Fibroblast of mammary gland (primary cell): ENCODE data around the gene HIVEP3.

Experiments
- DNase-seq: peaks from one replicate; pipeline ENCODE4 v3.0.0-alpha.2; 2010; ENCODE audit warnings: low read depth
- H3K4me3 ChIP-seq: 2 replicates; pipeline ENCODE4 v1.5.1; 2011; ENCODE audit warnings: low read depth, mild to moderate bottlenecking, low read length, moderate library complexity; ENCODE audit not compliant: control insufficient read depth
- TF ChIP-seq, protein P1 (sequence below): conservative IDR thresholded peaks from 2 replicates; pipeline ENCODE4 v1.5.1; 2011; ENCODE audit warnings: low read depth, low read length, inconsistent platforms; ENCODE audit not compliant: control insufficient read depth, insufficient read depth

HIVEP3 gene

DNA sequence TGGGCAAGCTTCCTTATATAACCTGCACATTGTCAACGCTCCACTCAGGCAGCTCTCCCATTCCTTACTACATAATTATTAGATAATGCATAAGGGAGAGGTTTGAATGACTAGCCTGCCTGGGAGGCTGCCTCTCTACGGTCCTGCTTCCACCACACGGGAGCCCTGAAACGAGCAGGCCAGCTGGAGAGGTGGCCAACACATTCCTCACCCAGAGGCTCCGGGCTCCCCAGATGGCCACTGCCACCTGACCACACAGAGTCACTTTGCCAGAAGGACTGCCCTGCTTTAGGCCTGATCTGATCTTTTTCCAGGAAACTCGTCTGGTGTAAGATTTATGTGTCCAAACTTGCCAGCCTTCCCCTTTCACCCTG lies 27.9 kb downstream of the HIVEP3 start:
- H3K4me3 ChIP-seq = no peak overlapping the region
- TF ChIP-seq, protein P1, sequence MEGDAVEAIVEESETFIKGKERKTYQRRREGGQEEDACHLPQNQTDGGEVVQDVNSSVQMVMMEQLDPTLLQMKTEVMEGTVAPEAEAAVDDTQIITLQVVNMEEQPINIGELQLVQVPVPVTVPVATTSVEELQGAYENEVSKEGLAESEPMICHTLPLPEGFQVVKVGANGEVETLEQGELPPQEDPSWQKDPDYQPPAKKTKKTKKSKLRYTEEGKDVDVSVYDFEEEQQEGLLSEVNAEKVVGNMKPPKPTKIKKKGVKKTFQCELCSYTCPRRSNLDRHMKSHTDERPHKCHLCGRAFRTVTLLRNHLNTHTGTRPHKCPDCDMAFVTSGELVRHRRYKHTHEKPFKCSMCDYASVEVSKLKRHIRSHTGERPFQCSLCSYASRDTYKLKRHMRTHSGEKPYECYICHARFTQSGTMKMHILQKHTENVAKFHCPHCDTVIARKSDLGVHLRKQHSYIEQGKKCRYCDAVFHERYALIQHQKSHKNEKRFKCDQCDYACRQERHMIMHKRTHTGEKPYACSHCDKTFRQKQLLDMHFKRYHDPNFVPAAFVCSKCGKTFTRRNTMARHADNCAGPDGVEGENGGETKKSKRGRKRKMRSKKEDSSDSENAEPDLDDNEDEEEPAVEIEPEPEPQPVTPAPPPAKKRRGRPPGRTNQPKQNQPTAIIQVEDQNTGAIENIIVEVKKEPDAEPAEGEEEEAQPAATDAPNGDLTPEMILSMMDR = no peak
- no peak for DNase-seq

DNA sequence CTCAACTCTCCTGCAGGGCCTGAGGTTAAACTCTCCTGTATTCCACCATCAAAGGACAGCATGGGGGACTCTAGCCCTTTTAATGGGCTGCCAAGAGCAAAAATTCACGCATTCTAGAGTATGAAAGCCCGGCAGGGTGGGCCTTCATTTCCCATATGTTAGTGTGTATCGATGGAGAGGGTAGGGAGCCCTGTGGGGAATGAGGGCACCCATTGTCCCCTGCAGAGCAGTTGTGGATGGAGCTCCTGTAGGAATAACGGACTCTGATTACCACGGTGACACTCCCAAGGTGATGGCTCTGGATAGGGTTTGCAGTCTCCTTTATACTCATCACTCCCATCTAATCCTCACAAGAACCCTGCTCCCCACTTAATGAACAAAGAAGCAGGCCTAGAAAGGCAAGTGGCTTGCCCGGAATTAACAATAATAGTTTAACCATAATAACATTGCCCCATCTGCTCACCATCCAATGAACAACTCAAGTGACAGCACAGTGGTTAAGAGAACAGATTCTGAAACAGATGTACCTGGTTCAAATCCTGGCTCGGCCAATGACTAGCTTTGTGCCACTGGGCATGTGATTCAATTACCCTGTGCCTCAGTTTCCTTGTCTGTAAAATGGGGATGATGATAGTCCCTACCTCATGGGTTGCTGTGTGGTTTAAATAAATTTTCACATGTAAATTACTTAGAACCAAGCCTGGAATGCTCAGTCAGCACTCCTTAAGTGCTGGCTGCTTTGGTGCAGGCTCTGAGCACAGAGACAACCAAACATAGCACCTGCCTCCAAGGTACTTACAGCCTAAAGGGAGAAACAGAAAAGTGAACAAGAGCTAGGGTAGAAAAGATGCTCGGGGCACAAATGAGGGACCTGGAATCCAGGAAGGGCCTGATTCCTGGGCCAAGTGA lies 29.0 kb downstream of the HIVEP3 start:
- TF ChIP-seq, protein P1 = no peak
- H3K4me3 ChIP-seq = no peak overlapping the region
- no peak for DNase-seq

DNA sequence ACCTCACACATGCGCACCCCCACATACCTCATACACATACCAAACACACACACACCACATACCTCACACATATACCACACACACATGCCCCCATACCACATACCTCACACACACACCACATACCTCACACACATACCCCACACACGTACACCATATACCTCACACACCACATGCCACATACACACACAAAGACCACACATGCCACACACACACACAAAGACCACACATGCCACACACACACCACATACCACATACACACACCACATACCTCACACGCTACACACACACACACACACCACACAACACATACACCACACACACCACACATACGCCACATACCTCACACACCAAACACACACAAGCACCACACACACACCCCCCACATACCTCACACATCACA lies 30.0 kb downstream of the HIVEP3 start:
- TF ChIP-seq, protein P1 = no peak
- H3K4me3 ChIP-seq = no peak overlapping the region
- DNase-seq = no peak

DNA sequence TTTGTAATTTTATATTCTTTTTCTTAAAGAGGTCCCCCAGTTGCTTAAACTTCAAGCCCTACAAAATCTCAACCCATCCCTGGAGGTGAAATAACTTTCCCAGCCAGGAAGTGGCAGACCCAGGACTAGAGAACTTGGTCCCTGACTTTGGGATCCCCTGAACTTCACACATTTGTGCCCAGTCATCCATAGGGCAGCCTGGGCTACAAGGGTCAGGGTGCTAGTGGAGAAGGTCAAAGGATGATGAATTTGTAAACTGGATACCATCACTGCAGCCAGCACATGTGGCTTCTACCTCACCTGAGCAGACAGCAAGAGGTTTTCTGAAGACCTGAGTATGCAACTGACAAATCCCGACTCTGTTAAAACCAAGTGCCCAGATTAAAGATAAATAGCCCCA lies 31.4 kb downstream of the HIVEP3 start:
- no peak overlapping the region for H3K4me3 ChIP-seq
- TF ChIP-seq, protein P1 = no peak
- no peak for DNase-seq

DNA sequence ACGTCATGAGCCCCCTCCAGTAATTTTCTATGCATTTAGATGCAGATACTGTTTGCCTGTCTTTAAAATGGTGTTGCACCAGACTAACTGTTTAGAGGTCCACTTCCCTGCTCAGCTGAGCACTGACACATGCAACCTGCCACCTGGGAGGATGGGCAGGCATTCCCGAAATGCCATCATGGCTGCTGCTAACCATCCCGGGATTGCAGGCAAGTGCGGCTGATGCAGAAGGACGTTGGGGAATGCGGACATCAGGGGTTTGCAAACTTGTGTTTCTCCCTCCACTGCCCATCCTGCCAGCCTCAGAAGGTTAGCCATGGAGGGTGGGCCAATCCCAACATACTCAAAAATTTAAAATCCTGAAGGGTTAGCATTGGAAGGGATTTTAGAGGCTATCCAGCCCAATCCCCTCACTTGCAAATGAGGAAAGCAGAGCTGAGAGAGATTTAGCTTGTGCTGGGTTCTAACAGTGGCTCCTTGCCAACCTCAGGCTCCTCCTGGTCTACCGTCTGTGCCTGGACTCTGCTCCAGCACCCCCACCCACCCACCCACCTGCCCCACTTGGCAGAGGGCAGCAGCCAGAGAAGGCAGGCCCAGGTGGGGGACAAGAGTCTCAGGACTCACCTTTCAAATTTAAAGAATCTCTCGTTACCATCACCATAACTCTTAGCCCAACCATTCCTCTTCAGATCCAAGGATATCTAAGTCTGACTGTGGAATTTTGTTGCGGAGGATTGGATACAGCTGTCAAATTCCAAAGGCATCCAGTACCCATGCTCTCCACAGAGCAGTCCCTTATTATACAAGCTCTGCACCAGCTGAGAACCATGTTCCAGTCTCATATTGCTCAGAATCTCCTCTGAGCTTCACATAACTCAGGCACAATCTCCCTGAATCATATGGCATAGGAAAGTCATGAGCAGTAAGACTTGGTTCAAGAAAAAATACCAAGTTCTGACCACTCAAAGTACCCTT lies 34.2 kb downstream of the HIVEP3 start:
- DNase-seq = no peak
- TF ChIP-seq, protein P1 = no peak

DNA sequence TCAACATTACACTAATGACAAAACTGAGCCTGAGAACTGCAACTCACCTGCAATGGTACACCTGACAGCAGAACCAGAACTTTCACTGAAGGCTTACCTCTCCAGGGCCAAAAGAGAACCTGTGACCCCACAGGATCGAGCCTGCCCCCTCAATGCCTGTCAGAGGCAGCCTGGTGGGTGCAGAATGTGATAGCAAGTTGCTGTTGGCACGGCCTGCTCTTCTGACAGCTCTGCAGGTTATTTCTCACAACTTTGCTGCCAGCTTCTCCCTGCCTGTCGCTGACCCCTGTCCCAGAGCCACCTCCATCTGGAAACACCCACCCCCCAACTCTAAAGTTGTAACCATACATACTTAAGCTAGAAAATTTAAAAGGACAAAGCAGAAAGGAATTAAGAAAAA lies 35.2 kb downstream of the HIVEP3 start:
- TF ChIP-seq, protein P1 = no peak
- no peak overlapping the region for H3K4me3 ChIP-seq
- no peak for DNase-seq

More for the DNA sequence above, 34.2 kb downstream of the HIVEP3 start:
- no peak overlapping the region for H3K4me3 ChIP-seq
